GM18873 (cell line): ENCODE data around the gene HOXD11.

Experiments used
- ATAC-seq: cut with Tn5 transposase; IDR thresholded peaks from one replicate; pipeline ENCODE4 v1.9.1; 2021; ENCODE audit warnings: mild to moderate bottlenecking, moderate library complexity, moderate number of reproducible peaks; ENCODE audit not compliant: unreplicated experiment, low FRiP score

HOXD11 gene

DNA sequence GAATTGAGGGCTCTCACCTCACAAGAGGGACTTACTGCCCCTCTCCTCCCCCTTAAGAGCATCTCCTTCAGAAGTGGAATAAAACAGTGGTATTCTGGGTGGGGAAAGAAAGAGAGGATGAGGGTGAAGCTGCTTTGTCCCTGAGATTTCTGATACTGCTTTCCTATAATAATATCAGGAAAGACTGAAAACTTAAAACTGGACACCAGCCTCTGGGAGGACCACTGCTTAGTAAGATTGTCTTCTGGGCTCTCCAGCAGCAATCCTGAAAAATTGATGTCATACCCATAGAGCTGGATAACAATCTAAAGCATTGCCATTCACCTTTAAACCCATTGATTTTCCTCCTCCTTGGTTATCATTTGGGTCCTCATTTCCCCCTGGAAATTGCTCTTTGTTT lies 39.6 kb downstream of the HOXD11 start:
- no peak for ATAC-seq

DNA sequence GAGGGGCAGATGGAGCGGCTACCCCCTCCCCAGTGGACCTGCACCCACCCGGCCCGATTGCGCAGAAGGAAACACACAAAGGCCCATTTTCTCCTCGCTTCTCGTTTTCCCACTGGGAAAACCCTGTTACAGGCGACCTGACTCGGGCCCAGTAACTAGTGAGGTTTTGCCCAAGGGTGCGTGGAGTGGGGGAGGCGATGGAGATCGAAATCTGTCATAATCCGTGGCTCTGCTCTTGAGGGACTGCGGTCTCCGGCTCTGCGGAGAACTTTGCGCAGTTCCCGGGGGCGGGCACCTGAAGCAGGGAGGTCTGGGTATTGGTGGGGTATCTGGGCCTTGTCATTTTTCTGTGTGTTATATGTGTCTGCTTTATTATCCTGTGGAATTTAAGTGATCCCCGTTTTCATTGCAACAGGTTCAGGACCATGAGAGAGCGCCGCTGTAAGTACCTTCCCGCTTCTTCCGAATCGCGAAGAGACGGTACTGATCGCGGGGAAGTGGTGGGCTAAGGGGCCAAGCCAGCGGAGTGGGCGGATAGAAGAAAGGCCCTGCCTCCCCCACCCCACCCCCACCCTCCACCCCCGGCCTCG lies 40.2 kb downstream of the HOXD11 start:
- ATAC-seq: no peak

DNA sequence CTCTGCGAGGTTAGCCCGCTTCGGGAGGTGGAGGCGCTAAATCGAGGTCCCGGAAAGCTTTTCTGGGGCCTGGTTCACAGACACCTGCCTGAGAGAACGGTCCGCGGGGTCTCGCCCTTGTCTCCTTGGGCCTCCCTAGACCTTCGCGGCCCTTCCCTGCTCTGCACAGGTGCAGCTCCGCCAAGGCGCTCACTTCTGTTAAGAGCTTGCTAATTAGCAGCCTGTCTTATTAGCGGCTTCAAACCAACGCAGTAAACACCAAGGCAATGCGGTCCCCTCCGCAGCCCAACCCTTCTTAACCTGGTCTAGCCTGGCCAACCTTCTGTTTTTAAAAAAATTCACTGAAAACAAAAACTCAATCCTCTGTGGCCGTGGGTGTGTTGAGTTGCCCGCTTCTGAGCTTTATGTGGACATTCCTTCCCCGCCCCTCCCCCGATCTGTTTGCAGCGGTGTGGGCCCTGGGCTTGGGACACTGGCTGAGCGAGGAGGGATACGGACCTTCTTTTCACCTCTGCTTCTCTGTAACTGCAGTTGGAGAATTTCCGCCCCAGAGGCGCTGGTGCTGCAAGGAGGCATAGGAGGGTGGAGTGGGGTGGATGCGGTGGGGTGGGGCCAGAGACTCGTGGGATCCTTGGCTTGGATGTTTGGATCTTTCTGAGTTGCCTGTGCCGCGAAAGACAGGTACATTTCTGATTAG lies 40.9 kb downstream of the HOXD11 start:
- no peak for ATAC-seq

DNA sequence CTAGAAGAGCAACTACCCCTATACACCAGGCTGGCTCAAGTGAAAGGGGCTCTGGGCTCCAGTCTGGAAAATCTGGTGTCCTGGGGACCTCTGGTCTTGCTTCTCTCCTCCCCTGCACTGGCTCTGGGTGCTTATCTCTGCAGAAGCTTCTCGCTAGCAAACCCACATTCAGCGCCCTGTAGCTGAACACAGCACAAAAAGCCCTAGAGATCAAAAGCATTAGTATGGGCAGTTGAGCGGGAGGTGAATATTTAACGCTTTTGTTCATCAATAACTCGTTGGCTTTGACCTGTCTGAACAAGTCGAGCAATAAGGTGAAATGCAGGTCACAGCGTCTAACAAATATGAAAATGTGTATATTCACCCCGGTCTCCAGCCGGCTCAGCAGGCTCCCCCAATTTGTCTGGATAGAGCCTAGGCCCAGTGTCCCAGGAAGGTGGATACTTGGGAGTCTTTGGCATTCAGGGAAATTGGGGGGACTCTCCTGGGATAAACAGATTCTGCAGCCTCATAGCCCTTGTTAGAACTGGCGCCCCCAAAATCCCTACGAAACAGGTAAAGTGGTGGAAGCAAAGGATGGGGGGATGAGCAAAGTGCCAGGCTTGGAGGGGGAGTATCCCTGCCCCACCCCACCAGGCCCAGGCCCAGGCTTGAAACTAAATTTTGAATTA lies 41.8 kb downstream of the HOXD11 start:
- ATAC-seq: no peak

DNA sequence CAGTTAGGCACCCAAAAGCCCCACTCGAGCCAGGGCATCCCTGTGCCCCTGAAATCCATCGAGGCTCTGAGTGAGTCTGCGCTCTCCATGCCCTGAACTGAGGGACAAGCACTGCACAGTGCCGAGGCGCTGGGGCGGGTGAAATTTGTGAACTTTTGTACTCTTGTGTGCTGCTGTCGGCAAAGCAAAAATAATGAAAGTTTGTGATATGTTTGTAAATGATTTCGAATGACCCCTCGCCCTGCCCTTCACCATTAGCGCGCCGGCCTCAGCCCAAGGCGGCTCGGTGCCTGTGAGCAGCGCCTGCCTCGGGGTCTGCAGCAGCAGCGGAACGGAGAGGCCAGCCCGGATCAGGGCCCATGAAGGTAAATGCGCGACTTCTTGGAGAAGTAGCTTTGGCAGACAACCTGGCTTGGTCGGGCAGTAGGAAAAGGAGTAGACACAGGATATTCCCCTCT lies 42.4 kb downstream of the HOXD11 start:
- ATAC-seq: no peak

DNA sequence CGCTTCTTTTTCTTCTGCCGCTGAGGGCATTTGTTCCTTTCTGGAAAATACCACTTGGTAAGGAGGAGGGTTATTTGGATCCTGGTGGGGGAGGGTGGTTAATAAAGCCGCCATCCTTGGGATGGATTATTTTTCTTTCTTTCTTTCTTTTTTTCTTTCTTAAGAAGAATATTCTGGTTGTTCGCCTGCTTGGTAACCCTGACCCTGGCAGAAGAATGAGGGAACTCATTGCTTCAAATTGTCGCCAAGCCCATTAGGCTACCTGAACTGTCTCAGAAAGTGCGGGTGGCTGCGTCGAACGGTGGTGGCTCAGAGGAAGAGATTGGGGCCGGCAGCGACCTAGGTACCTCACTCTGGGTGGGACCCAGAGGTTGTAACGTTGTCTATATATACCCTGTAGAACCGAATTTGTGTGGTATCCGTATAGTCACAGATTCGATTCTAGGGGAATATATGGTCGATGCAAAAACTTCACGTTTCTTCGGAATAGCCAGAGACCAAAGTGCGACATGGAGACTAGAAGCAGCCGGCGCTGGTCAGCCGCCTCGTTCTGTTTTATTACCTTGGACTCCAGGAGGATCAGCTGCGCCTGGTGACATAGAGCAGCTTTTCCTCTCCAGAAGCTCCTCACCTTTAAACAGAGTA lies 43.0 kb downstream of the HOXD11 start:
- no peak for ATAC-seq

DNA sequence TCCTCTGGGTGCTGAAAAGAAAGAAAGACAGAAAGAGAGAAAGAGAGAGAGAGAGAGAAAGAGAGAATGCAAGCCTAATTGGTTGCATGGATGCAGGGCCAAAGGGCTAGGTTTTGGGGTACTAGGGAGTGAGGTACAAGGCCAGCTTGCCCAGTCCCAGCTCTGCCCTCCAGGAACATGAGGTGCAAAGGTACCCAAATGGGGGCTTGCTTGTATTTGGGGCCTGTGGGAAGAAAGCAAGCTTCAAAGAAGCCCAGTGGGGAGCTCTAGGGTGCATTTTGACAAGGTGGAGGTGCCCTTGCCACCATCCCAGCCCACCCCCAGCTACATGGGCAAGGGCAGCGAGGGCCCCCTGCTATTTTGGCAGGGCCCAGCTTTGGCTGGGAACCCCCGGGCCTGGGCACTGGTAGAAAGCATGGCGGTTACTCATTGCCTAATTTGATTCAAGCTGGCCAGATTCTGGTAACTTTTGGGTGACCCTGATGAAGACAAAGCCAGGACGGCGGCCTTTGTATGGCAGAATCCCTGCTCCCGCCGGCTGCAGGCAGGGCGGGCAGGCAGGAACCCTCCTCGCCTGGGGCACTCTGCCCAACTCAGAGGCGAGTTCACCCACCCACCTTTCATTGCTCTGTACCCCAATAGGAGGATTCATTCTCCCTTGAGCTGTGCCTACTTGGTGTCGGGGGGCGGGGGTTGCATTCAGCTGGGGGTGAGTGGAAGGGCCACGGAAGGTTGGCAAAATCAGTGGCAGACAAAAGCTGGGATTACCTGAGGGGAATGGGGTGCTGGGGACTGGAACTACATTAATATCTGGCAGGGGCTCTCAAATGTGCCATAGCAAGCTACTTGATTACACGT lies 43.7 kb downstream of the HOXD11 start:
- ATAC-seq: no peak

DNA sequence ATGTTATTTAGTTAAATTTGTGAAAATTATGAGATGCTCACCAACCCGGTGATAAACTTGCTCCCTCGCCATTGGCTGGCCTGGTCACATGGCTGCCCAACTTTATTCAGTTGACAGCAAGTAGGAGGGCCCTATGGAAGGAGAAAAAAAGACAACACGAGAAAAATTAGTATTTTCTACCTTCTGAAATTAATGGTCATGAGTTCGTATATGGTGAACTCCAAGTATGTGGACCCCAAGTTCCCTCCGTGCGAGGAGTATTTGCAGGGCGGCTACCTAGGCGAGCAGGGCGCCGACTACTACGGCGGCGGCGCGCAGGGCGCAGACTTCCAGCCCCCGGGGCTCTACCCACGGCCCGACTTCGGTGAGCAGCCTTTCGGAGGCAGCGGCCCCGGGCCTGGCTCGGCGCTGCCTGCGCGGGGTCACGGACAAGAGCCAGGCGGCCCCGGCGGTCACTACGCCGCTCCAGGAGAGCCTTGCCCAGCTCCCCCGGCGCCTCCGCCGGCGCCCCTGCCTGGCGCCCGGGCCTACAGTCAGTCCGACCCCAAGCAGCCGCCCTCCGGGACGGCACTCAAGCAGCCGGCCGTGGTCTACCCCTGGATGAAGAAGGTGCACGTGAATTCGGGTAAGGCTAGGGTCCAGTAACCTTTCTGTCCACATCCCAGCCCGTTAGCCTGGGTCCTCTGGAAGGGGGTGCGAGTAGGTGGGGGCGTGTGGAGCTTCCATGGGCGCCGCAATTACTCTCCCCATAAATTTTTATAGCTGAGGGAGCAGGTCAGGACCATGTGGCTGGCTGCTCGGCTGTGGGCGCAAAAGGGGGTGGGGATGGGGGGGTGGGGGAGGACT lies 44.6 kb downstream of the HOXD11 start, which contains the start of gene HOXD4:
HOXD4 (plus strand) TSS at position 109 of the 846 bp plus-strand sequence; CDS start at position 193, 84 bp downstream.
- no peak for ATAC-seq

DNA sequence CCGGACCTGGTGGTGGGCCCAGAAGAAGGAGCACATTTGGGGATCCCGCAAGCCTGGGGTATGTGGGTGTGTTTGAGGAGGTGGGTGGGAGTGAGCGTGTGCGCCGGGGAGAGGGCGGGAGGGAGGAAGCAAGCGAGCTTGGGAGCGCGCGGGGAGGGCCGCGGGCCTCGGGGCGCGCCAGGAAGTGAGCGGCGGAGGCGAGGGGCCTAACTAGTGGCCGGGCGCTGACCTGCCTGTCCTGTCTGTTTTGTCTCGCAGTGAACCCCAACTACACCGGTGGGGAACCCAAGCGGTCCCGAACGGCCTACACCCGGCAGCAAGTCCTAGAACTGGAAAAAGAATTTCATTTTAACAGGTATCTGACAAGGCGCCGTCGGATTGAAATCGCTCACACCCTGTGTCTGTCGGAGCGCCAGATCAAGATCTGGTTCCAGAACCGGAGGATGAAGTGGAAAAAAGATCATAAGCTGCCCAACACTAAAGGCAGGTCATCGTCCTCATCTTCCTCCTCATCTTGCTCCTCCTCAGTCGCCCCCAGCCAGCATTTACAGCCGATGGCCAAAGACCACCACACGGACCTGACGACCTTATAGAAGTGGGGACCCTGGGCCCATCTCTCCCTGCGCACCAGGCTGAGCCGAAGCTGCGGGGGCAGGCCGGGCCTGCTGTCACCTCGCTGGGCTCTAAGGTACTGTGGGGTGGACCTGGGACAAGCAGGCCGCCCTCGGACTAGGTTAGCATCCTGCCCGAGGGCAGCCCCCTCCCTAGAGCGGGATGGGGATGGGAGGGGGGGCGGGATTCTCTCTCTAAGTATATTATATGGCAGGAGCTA lies 45.5 kb downstream of the HOXD11 start:
- ATAC-seq: no peak

DNA sequence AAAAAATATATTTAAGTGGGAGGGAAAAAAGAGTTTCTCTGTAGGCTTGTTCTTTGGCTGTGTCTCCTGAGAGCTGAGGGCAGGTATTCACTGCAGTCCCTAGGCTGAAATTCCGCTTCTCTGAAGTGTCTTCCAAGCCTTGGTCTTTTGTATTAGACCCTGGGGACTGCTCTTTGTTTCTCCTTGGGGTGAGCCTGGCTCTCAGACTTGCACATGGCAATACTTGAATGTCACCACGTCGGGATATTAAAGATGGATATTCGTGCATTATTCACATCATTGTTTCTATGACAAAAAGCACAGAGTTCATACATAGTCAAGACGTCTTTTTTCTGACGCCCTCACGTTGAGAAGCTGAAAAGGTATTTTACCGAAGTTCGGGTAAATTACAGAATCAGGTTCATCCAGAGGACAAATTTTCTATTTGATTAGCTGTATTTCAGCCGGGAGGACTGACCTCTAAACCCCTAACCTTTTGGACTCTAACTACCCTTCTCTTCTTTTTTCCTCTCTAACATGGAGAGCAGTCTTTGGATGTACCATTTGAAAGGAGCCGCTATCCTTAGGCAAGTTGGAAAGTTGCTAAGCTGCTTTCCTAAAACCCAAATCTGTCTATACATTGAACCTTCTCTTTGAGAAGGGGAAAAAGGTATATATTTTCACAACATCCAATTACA lies 47.6 kb downstream of the HOXD11 start:
- no peak for ATAC-seq

DNA sequence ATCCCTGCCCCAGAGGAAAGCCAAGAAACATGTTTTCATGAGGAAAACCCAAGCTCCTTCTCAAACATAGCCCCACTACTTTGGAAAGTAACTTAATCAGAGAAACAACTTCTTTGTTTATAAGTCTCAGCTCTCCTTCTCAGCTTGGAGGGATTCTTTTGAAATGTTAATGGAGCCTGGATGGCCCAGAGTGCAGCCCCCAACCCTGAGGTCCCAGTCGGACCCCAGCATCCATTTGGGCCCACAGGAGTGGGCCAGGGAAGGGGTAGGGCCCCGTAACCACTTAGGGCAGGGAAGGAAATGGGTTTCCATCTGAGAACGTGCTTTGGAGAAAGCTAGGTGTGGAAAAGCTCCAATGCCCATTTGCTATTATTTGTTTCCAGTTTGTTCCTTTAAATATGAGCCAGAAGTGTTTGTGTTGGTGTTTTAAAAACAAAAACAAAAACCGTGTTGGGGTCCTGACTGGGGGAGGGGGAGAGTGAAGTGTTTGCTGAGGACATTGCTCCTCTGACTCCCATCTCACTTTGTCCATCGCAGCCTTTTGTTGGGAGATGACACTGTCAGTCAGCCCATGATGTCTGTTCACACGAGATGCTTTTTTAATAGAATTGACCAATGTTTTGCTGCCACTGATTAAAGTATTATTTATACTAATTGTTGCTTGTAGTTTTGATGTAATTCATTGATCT lies 48.4 kb downstream of the HOXD11 start:
- ATAC-seq: no peak

DNA sequence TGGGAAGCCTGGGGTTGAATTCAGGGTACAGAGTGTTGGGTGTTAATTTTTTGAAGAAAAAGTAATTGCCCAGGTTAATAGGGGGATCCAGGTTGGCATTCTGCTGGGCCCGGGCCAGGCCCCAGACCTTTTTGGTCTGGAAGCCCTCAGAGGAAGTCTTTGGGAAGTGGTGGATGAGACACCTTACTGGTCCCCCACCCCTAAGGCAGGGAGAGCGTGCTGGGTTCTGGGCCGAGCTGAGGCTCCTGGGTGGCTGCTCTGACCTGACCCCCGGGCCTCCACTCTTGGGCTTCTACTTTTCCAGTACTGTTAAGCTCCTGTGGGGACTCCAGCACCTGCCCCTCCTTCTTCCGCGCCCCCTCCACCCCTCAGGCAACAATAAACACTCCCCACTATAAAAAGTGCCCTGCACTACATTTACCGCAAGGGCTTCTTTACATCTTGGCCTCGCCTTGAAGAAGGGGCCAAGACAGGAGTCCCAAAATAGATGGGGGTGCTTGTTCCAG lies 49.3 kb downstream of the HOXD11 start:
- no peak for ATAC-seq

DNA sequence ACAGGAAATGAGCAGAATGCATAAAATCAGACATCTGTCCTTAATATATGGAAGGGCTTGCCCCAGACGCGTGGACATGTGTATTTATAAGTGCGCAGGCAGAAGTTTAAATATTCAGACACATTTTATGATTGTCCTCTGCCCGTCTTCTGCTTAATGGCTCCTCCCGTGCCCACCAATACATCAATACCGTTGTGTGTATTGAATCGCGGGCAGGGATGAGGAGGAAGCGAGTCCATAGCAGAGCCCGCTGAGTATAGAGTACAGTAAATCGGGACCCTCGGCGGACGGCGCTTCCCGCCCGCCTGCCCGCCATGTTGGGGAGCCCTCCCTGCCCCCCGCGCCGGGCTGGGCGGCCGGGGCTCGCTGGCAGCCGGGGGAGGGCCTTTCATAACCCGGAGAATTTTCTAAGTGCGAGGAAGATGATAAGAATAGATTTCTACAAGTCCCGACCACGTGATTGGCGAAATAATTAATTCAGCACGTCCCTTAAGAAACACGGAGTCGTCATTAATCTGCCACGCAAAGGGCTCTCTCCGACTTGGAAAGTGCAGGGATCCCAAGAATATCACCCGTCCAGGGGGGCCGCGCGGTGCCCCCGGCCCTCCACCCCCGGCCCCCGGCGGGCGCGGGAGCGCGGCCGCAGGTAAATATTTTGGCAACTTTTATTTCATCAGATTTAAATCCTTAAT lies 49.9 kb downstream of the HOXD11 start, which contains the start of gene HOXD3:
HOXD3 (plus strand) TSS at position 501 of the 692 bp plus-strand sequence. CDS start 11,808 bp downstream, outside the sequence.
- ATAC-seq: no peak

DNA sequence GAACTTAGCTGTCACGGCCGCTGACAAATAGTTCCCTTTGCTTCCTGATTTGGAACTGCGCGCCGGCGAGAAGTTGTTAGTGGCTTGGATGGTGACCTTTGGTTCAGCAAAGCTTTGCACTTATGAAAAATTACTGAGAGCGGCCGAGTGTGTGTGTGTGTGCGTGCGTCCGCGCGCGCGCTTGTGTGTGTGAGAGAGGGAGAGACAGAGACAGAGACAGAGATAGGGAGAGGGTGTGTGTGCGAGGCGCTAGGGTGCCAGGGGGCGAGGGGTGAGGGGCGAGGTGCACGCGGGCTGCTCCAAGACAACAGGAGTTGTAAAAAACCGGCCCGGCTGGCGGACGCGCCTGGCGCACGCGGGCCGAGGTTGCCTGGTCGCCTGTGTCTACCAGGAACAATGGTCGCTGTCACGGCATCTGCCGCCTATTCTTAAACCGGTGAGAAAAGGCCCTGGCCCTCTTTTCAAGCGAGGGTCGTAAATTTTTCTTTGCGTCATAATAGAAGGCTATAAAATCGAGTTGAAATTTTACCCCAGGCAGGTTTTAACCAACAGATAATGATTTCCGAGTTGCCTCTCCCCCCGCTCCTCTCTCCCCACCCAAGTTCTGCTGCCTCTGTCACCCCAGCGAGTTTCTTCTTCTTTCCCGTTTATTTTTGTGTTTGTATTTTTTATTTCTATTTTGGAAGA lies 50.6 kb downstream of the HOXD11 start:
- ATAC-seq: no peak

DNA sequence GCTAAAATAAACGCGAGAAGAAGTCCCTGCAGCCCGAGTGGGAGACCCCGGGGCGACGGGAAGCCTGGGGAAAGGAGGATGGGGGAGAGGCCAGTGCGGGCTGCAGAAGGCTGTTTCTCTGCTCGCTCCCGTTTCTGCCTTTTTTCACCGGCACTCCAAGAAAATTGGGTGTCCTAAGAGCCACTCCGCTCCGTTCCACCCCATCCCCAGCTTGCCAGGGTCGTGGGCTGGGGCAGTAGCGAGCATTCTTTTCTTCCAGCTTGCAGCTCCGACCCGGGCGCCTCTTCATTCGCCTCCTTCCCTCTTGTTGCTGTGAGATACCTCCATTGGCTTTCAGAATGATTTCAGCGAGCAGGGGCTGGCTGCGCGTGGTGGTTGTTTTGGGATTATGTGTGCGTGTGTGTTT lies 51.1 kb downstream of the HOXD11 start:
- ATAC-seq: no peak
